ENCODE measurements around the gene NUDCD2.
"Not testable (repeated sequence)": the region's sequence is repeated elsewhere in the genome, so short reads cannot be mapped to it uniquely, and the experiment has no call there.

The NUDCD2 gene

DNA sequence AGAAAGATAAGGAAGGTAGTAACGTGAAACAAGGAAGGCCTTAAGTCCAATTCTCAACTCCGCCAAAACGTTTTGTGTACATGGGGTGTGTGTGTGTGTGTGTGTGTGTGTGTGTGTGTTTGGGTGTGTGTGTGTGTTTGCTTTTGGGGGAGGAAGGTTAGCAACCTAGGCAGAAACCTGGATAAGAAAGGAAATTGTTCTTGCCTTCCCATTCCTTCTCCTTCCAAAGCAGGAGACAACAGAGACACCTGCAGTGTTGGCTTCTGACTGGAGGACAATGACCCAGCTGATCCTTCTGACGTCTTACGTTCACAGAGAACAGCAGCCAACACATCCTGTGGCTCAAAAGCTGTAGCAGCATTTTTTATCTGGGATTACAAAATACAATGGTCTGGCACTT, 26.6 kb downstream of the NUDCD2 start:
- no peak for DNase-seq (ENCODE audit: low read depth)
- no peak overlapping the region for H3K4me3 ChIP-seq (ENCODE audit: low read length)
- TF ChIP-seq, protein P1, sequence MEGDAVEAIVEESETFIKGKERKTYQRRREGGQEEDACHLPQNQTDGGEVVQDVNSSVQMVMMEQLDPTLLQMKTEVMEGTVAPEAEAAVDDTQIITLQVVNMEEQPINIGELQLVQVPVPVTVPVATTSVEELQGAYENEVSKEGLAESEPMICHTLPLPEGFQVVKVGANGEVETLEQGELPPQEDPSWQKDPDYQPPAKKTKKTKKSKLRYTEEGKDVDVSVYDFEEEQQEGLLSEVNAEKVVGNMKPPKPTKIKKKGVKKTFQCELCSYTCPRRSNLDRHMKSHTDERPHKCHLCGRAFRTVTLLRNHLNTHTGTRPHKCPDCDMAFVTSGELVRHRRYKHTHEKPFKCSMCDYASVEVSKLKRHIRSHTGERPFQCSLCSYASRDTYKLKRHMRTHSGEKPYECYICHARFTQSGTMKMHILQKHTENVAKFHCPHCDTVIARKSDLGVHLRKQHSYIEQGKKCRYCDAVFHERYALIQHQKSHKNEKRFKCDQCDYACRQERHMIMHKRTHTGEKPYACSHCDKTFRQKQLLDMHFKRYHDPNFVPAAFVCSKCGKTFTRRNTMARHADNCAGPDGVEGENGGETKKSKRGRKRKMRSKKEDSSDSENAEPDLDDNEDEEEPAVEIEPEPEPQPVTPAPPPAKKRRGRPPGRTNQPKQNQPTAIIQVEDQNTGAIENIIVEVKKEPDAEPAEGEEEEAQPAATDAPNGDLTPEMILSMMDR (conservative IDR thresholded peaks at IDR 0.05; ENCODE audit: low read depth, low read length) = no peak

- TF ChIP-seq, protein P1 (conservative IDR thresholded peaks at IDR 0.05; ENCODE audit: low read depth, low read length) = no peak
Observed at GRCh38 chr5:163432544-163432943, 27.4 kb downstream of the NUDCD2 start.

DNA sequence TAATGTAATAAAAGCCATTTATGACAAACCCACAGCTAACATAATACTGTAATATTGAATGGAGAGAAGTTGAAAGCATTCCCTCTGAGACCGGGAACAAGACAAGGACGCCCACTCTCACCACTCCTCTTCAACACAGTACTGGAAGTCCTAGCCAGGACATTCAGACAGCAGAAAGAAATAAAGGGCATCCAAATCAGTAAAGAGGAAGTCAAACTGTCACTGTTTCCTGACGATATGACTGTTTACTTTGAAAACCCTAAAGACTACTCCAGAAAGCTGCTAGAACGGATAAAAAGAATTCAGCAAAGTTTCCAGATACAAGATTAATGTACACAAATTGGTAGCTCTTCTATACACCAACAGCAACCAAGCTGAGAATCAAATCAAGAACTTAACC, 33.8 kb downstream of the NUDCD2 start:
- H3K4me3 ChIP-seq (ENCODE audit: low read length); DNase-seq (ENCODE audit: low read depth): not testable (repeated sequence)

More at GRCh38 chr5:163432544-163432943, 27.4 kb downstream of the NUDCD2 start:
- H3K4me3 ChIP-seq (ENCODE audit: low read length) = no peak overlapping the region
- DNase-seq (ENCODE audit: low read depth) = no peak

DNA sequence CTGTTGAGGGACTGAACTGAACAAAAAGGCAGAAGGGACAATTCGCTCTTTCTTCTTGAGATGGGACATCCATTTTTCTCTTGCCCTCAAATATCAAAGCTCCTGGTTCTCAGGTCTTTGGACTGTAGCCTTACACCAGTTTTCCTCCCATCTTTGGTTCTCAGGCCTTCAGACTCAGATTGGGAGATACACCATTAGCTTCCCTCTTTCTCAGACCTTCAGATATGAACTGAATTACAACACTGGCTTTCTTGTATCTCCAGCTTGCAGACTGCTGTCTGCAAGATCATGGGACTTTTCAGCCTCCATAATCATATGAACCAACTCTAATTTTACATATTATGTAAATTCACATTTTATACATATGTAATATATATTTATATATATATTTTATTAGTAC, 35.1 kb downstream of the NUDCD2 start:
- DNase-seq (ENCODE audit: low read depth) = no peak
- TF ChIP-seq, protein P1 (conservative IDR thresholded peaks at IDR 0.05; ENCODE audit: low read depth, low read length) = no peak
- H3K4me3 ChIP-seq (ENCODE audit: low read length) = no peak overlapping the region

DNA sequence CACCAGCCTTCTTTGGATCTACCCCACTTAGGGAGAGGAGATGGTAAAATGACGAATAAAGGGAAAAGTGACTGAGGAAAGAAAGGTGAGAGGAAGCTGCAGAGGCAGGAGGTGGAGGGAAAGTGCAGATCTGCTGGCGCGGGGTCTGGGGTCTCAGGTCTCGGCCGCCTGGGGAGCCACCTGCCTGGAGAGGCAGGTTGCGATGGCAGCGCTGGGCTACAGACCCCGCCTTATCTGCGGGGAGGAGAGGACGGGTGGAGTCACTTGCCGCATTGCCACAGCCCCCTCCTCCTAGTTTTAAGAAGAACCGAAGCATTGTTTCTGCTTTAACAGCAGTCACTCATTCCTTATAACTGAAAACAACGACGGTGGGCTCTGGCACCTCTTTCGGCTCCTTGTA, 44.2 kb downstream of the NUDCD2 start:
- H3K4me3 ChIP-seq (ENCODE audit: low read length); DNase-seq (ENCODE audit: low read depth): not testable (repeated sequence)

- no peak overlapping the region for H3K4me3 ChIP-seq (ENCODE audit: low read length)
- TF ChIP-seq, protein P1 (conservative IDR thresholded peaks at IDR 0.05; ENCODE audit: low read depth, low read length) = no peak
- DNase-seq (ENCODE audit: low read depth) = no peak
Observed at GRCh38 chr5:163410505-163410904, 49.4 kb downstream of the NUDCD2 start.

DNA sequence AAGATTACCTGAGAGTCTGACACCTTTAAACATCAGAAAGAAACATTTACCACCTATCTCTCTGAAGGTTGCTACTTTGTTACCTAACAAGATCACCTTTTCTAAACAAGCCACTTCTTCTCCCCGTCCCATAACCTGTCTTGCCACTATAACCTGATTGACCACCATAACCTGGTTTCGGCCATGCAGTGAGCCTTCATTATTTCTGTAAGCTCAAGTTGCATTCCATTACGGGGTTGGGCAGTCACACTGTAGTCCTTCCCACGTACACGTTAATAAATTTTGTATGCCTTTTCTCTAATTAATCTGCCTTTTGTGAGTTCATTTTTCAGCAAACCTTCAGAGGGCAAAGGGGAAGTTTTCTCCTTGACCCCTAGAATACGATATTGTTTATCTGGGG, 50.5 kb downstream of the NUDCD2 start:
- H3K4me3 ChIP-seq (ENCODE audit: low read length) = no peak overlapping the region
- peak; percentile 14 for DNase-seq (ENCODE audit: low read depth)
- TF ChIP-seq, protein P1 (conservative IDR thresholded peaks at IDR 0.05; ENCODE audit: low read depth, low read length) = no peak

DNA sequence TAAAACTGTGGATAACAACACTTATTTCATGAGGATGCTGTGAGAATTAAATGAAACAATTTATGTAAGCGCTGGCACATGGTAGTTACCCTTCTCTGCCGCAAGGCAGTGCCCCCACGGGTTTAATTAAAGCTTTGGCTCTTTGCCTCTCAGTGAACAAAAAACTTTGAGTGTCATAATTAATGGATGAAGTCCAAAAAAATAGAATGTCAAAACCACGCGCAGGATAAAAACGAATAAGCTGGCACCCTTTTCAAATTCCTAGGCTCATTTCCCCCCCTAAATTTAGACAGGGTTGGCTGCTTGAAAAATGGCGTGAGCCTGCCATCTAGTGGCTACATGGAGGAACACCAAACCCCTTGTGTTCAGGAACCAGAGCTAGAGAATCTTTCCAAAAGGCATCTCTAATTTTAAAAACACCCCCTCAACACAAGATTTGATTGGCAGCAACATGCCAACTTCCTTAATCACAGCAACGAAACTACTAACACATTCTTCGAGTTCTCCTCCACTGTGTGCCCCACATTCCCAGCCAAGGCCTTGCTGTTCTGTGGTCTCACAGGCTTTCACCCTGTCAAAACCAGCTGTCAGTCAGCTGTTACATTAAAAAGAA, 51.5 kb downstream of the NUDCD2 start:
- TF ChIP-seq, protein P1 (conservative IDR thresholded peaks at IDR 0.05; ENCODE audit: low read depth, low read length) = peak; percentile 84
- no peak overlapping the region for H3K4me3 ChIP-seq (ENCODE audit: low read length)
- DNase-seq (ENCODE audit: low read depth) = peak; percentile 74
